Type B pancreatic cell (in vitro differentiated cells): Measurements from ENCODE around the gene SPIRE1. TPM values are rescaled to one million over a fixed set of nuclear protein-coding genes. Genes with fewer than 3 reads are reported as not detected.

Experiments used
- DNase-seq: peaks from one replicate; pipeline ENCODE4 v3.0.0; 2021; ENCODE audit warnings: mixed read lengths; ENCODE audit not compliant: unreplicated experiment; ENCODE audit errors: extremely low spot score
- H3K27ac Mint-ChIP-seq: 2 replicates; pipeline ENCODE4 v1.8.0; 2021; ENCODE audit warnings: mild to moderate bottlenecking, mixed read lengths
- H3K27me3 Mint-ChIP-seq: 2 replicates; pipeline ENCODE4 v1.8.0; 2021; ENCODE audit warnings: mixed read lengths
- H3K36me3 Mint-ChIP-seq: 2 replicates; pipeline ENCODE4 v1.8.0; 2021; ENCODE audit warnings: mixed read lengths
- H3K4me1 Mint-ChIP-seq: one replicate; pipeline ENCODE4 v1.8.0; 2021; ENCODE audit warnings: mixed read lengths; ENCODE audit not compliant: unreplicated experiment
- H3K4me3 Mint-ChIP-seq: 2 replicates; pipeline ENCODE4 v1.8.0; 2021; ENCODE audit warnings: mild to moderate bottlenecking, mixed read lengths
- H3K9me3 Mint-ChIP-seq: 2 replicates; pipeline ENCODE4 v1.8.0; 2021; ENCODE audit warnings: mixed read lengths
- CTCF ChIP-seq: fragments of 200-600 bp; sonication (generic); conservative IDR thresholded peaks from 2 replicates; pipeline ENCODE4 v1.5.0; 2021; ENCODE audit warnings: antibody characterized with exemption, mild to moderate bottlenecking
- total RNA-seq: library from RNA; stranded (reverse); gene quantifications from 2 replicates; pipeline ENCODE4 v1.2.1, GENCODE V29; 2021; ENCODE audit warnings: low replicate concordance

The SPIRE1 gene
- total RNA-seq, 1 donor from 2014 or later = 25.2 TPM

- Mint-ChIP-seq H3K4me3 (no peak overlapping the region), H3K27me3 (no peaks in the 10 kb centered on the region), H3K4me1 (peaks cover 5% of the 10 kb centered on the region), H3K9me3 (no peaks in the 10 kb centered on the region), H3K36me3 (peaks cover 23% of the 10 kb centered on the region), H3K27ac (no peak overlapping the region)
- TF ChIP-seq CTCF = no peak
- DNase-seq = no peak
Observed at GRCh38 chr18:12451428-12451827, 206.5 kb downstream of the SPIRE1 start.

GRCh38 chr18:12449051-12449785 lies 208.7 kb downstream of the SPIRE1 start:
- peaks cover 6% of the 10 kb centered on the region for H3K9me3 Mint-ChIP-seq
- TF ChIP-seq CTCF = no peak
- H3K4me1 Mint-ChIP-seq = no peaks in the 10 kb centered on the region
- no peak overlapping the region for H3K27ac Mint-ChIP-seq
- no peak overlapping the region for H3K4me3 Mint-ChIP-seq
- DNase-seq = no peak
- H3K27me3 Mint-ChIP-seq = no peaks in the 10 kb centered on the region
- peaks cover 21% of the 10 kb centered on the region for H3K36me3 Mint-ChIP-seq

GRCh38 chr18:12445554-12445953 lies 212.4 kb downstream of the SPIRE1 start:
- no peak for TF ChIP-seq CTCF
- no peak overlapping the region for H3K4me3 Mint-ChIP-seq

GRCh38 chr18:12443551-12443950 lies 214.4 kb downstream of the SPIRE1 start:
- no peak for TF ChIP-seq CTCF
- H3K36me3 Mint-ChIP-seq = peaks cover 12% of the 10 kb centered on the region
- H3K4me1 Mint-ChIP-seq = no peaks in the 10 kb centered on the region
- H3K27me3 Mint-ChIP-seq = no peaks in the 10 kb centered on the region
- H3K4me3 Mint-ChIP-seq = no peak overlapping the region
- no peak overlapping the region for H3K27ac Mint-ChIP-seq
- no peak for DNase-seq
- H3K9me3 Mint-ChIP-seq = peaks cover 12% of the 10 kb centered on the region

More at GRCh38 chr18:12445554-12445953, 212.4 kb downstream of the SPIRE1 start:
- Mint-ChIP-seq H3K27me3 (no peaks in the 10 kb centered on the region), H3K27ac (no peak overlapping the region), H3K36me3 (peaks cover 19% of the 10 kb centered on the region), H3K9me3 (peaks cover 12% of the 10 kb centered on the region), H3K4me1 (no peaks in the 10 kb centered on the region)
- no peak for DNase-seq

- peaks cover 12% of the 10 kb centered on the region for H3K36me3 Mint-ChIP-seq
- H3K4me1 Mint-ChIP-seq = no peaks in the 10 kb centered on the region
- no peak overlapping the region for H3K27ac Mint-ChIP-seq
- no peaks in the 10 kb centered on the region for H3K27me3 Mint-ChIP-seq
- DNase-seq = no peak
- TF ChIP-seq CTCF = no peak
- H3K4me3 Mint-ChIP-seq = no peak overlapping the region
- peaks cover 12% of the 10 kb centered on the region for H3K9me3 Mint-ChIP-seq
Observed at GRCh38 chr18:12442946-12443345, 215.0 kb downstream of the SPIRE1 start.
